ENCODE data around the gene PLPPR3.
A peak's percentile ranks its signal among the peaks of the same experiment; 100 is the strongest.

The PLPPR3 gene

GRCh38 chr19:784541-784940 lies 37.2 kb downstream of the PLPPR3 start:
- Histone ChIP-seq H3K27me3 (peaks cover 0 to 2% of the 10 kb centered on the region in 2 donors), H3K4me1 (peaks cover 0 to 20% (median 13%) of the 10 kb centered on the region in 4 donors), H3K4me3 (no peak overlapping the region), H3K36me3 (no peaks in the 10 kb centered on the region), H3K27ac (no peak overlapping the region), H3K9me3 (no peaks in the 10 kb centered on the region)
- intact Hi-C loops (cut with DNase I; ENCODE audit: low total_unique reads), result no loop called here
- no peak for TF ChIP-seq CTCF (IDR thresholded peaks at IDR 0.05)
- no peak for DNase-seq

DNA sequence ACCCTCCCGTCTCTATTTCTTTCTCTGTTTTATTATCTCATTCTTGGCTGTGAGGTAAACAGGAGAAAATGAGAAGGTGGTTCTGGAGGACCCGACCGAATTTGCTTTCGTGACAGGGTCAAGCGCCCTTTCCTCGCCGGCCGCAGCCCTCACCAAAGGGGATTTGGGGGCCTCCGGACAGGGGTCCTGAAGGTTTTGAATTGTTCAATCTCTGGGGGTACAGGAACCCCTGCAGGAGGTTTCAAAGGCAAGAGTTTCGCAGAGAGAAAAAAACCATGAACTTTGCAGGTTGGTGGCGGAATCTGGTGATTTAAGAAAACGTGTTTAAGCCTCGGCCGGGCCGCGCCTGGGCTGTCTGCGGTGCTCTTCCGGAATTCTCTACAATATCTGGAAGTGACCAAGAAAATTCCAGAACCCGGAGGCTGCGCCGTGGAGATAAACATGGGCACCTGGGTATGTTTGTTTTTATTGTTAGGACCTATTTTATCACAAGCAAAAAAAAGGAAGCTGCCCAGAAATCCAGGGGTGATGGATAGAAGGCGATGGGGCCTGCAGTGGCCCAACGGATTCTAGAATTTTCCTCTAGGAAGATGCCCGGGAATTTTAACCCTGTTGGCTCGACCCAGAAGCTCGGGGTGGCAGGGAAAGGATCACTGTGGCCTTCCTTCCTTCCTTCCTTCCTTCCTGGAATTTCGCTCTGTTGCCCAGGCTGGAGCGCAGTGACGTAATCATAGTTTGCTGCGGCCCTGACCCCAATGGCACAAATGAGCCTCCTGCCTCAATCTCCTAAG lies 38.7 kb downstream of the PLPPR3 start:
- H3K27ac ChIP-seq, result peak overlapping the region in 1 of 2 donors; percentile 35
- intact Hi-C loops (cut with DNase I; ENCODE audit: low total_unique reads), result no loop called here
- H3K36me3 ChIP-seq, result no peaks in the 10 kb centered on the region
- TF ChIP-seq CTCF (IDR thresholded peaks at IDR 0.05), result no peak
- no peak for DNase-seq
- H3K9me3 ChIP-seq, result no peaks in the 10 kb centered on the region
- H3K27me3 ChIP-seq, result peaks cover 0 to 2% of the 10 kb centered on the region in 2 donors
- peaks cover 0 to 20% (median 16%) of the 10 kb centered on the region in 4 donors for H3K4me1 ChIP-seq
- peak overlapping the region; percentile 7 to 31 for H3K4me3 ChIP-seq

DNA sequence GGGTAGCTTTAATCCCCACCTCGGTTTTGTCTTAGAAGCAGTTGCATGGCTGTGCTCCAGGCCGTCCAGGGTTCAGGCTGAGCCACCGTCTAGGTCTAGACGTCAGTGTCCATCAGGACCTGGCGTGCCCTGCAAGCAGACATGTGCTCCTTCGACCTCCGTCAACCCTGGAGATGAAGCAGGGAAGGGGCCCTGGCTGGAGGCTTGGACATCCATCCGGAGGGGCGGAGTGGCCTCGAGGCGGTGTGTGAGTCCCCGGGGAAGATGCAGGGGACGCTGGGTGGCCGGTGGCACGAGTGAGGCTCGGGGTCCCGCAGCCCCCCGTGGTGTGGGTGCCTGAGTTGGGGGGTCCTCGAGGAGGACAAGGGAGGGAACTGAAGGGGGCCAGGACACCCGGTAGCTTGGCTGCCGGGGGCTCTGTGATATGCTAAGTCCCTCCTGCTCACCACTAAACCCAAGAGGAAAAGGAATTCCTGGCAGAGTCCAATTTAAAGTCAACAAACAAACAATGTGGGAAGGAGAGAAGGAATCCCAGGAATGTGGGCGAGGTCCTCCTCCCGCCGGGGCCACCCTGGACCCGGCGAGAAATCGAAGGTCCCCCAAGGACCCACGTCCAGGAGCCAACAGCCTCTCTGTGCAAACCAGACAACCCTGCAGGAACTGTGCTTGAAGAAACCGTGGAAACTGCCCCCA lies 39.4 kb downstream of the PLPPR3 start:
- Histone ChIP-seq H3K4me3 (peak overlapping the region; percentile 7 to 31), H3K36me3 (no peaks in the 10 kb centered on the region), H3K9me3 (no peaks in the 10 kb centered on the region), H3K27ac (peak overlapping the region in 1 of 2 donors; percentile 35), H3K4me1 (peaks cover 0 to 20% (median 16%) of the 10 kb centered on the region in 4 donors), H3K27me3 (peaks cover 0 to 2% of the 10 kb centered on the region in 2 donors)
- intact Hi-C loops (cut with DNase I; ENCODE audit: low total_unique reads), result no loop called here
- no peak for TF ChIP-seq CTCF (IDR thresholded peaks at IDR 0.05)
- no peak for DNase-seq

DNA sequence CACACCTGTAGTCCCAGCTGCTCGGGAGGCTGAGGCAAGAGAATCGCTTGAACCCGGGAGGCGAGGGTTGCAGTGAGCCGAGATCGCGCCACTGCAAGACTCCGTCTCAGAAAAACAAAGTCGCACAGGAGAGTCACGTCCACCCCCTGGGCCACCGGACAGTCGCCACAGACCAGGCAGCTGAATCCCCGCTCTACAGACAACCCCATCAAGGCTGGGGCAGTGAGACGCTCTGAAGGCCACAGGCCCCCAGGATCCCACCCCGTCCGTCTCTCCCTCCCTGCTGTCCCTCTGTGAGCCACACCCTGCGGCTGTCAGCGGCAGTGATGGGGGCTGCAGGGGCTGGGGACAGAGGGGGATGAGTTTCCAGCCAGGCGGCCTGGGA lies 40.0 kb downstream of the PLPPR3 start:
- DNase-seq, result no peak
- Histone ChIP-seq H3K9me3 (no peaks in the 10 kb centered on the region), H3K27ac (peak overlapping the region in 1 of 2 donors; percentile 35), H3K4me1 (peaks cover 0 to 20% (median 16%) of the 10 kb centered on the region in 4 donors), H3K27me3 (peaks cover 0 to 2% of the 10 kb centered on the region in 2 donors), H3K36me3 (no peaks in the 10 kb centered on the region), H3K4me3 (no peak overlapping the region)
- TF ChIP-seq CTCF (IDR thresholded peaks at IDR 0.05), result no peak
- intact Hi-C loops (cut with DNase I; ENCODE audit: low total_unique reads), result no loop called here

DNA sequence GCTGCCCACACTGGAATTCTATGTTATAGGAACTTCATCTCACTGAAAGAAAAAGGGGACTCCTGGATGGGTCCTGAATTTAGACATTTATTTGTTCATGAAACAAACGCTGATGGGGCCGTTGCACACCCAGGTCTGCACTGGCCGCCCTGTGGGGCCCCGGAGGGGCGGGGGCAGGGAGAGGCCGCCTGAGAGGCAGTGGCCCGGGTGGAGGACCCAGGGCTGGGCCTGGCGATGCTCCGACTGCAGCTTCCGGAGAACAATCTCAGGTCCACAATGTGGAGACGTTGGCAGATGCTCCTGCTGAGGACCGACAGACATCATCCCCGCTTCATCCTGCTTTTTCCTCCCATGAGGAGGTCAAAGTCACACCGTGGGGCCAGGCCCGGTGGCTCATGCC lies 40.8 kb downstream of the PLPPR3 start:
- TF ChIP-seq CTCF (IDR thresholded peaks at IDR 0.05), result no peak
- peaks cover 0 to 2% of the 10 kb centered on the region in 2 donors for H3K27me3 ChIP-seq
- intact Hi-C loops (cut with DNase I; ENCODE audit: low total_unique reads), result no loop called here
- H3K4me1 ChIP-seq, result peaks cover 0 to 20% (median 16%) of the 10 kb centered on the region in 4 donors
- no peaks in the 10 kb centered on the region for H3K36me3 ChIP-seq
- no peaks in the 10 kb centered on the region for H3K9me3 ChIP-seq
- H3K4me3 ChIP-seq, result no peak overlapping the region
- H3K27ac ChIP-seq, result no peak overlapping the region
- DNase-seq, result no peak
